Activated CD4-positive, alpha-beta T cell treated with anti-CD3 and anti-CD28 coated beads, Interleukin-2, amount 10 ng/mL, durations not matched to agents 7 days and 5 days (primary cell): Measurements from ENCODE around the gene PLCD1. TPM values are rescaled to one million over a fixed set of nuclear protein-coding genes. Genes with fewer than 3 reads are reported as not detected.

Experiments used
- microRNA-seq: library from miRNA; unstranded; fragments of <30 nt; microRNA quantifications from one replicate; pipeline ENCODE4 v1.2.0, GENCODE V29; 2021; ENCODE audit warnings: borderline microRNAs expressed, borderline replicate concordance
- total RNA-seq, 2 experiments: library from RNA; stranded (reverse); gene quantifications; one replicate each; pipeline ENCODE4 v1.2.3, GENCODE V29; 2021

PLCD1 gene
- total RNA-seq, 2 experiments from 2014 or later: 18.3 to 21.2 TPM

Small RNA genes lying within 50 kb of the gene (microRNA-seq; reads per million reads assigned to microRNA genes)
- gene MIR26A1: 37.5 reads per million, percentile 60 among the genes with 10 or more reads in this experiment

Other genes starting within 250 kb of the PLCD1 start
- 1 to 10 TPM; 4.6 to 4.7 TPM for gene CTDSPL, start 167.8 kb downstream of the PLCD1 start, total RNA-seq
- gene VILL, start 38.9 kb downstream of the PLCD1 start, total RNA-seq: 10 to 100 TPM; 19.4 to 23.0 TPM
- 1 to 10 TPM; 1.4 to 2.3 TPM for gene DLEC1, start 9.6 kb upstream of the PLCD1 start, total RNA-seq
- 100 to 1,000 TPM in 1 of 2 experiments, 10 to 100 TPM in 1; 93.8 to 114 TPM for gene ACAA1, start 107.5 kb upstream of the PLCD1 start, total RNA-seq
- 10 to 100 TPM; 74.1 to 91.1 TPM for gene MYD88, start 109.0 kb upstream of the PLCD1 start, total RNA-seq
- gene OXSR1, start 135.9 kb upstream of the PLCD1 start, total RNA-seq: 10 to 100 TPM; 52.4 to 57.3 TPM
- under 1 TPM; 0.37 TPM for gene SLC22A13, start 236.2 kb upstream of the PLCD1 start, total RNA-seq